Pulmonary artery endothelial cell (primary cell): ENCODE measurements around the gene KCNJ6. TPM values are rescaled to one million over a fixed set of nuclear protein-coding genes. Genes with fewer than 3 reads are reported as not detected.
"Not testable (repeated sequence)": the region's sequence is repeated elsewhere in the genome, so short reads cannot be mapped to it uniquely, and the experiment has no call there.

Experiments
- DNase-seq: peaks from one replicate; pipeline ENCODE4 v3.0.0-alpha.2; 2011; ENCODE audit warnings: low read depth, low spot score
- total RNA-seq: library from RNA; depleted of rRNA; stranded (reverse); fragments of >200 nt; gene quantifications from 2 replicates; pipeline ENCODE4 v1.2.3, GENCODE V29; 2014

Gene KCNJ6
- total RNA-seq, 1 donor from 2014 or later: under 0.01 TPM

DNA sequence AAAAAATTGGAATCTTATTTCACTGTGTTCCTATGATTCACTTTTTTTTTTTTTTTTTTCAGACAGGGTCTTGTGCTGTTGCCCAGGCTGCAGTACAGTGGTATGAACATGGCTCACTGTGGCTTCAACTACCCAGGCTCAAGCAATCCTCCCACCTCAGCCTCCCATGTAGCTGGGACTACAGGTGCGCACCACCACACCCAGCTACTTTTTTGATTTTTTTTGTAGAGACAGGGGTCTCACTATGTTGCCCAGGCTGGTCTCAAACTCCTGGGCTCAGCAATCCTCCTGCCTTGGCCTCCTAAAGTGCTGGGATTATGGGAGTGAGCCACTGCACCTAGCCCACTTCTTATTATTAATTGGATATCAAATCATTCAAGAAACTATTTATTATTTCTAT lies 339.3 kb downstream of the KCNJ6 start:
- DNase-seq: not testable (repeated sequence)

- no peak for DNase-seq
Measured at GRCh38 chr21:37575580-37575979, 340.7 kb downstream of the KCNJ6 start.

DNA sequence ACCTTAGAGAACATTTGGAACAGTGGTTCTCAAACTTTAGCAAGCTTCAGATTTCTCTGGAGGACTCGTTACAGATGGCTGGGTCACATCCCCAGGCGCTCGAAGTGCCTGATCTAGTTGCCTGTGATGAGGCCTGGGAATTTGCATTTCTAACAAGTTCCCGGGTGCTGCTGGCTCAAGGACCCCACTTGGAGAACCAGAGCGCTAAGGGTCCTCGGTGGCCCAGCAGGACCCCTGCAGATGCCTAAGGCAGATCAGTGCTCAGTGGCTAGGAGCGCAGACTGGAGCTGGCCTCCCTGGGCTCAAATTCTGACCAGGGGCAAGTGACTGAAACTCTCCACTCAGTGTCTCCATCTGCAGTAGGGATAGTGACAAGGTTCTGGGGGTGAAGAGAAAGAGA lies 341.5 kb downstream of the KCNJ6 start:
- DNase-seq: no peak

DNA sequence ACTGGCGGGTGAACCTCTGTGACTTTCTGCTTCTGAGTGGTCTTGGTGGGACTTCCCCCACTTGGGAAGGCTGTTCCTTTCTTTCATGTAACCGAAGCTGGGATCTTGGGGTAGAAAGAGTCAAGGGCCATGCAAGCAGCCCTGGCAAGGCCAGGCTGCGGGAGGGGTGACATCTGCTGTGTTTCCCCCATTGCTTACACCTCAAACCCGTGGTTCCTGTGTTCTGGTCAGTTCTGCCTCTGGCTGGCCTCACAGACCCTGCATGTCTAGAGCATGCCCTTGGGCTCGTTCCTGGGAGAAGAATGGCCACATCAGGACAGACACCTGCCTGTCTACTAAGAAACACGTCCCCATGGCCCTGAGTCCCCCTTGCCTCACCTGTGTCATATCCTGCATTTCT lies 341.9 kb downstream of the KCNJ6 start:
- DNase-seq: no peak

DNA sequence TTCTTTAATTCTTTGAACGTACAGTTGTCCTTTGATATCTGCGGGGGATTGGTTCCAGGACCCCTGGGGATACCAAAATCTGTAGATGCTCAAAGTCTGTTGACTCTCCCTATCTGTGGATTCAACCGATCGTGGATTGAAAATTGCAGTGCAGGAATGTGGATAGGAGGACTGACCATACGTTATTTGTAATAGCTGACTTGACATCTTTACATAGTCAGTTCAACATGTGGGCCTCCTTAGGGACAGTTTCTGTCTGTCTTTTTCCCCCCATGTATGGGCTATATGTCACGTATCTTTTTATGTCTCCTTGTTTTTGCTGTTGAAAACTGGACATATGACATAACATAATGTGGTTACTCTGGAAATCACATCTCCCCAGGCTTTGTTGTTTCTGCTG lies 344.8 kb downstream of the KCNJ6 start:
- no peak for DNase-seq

GRCh38 chr21:37568916-37569315 lies 347.3 kb downstream of the KCNJ6 start:
- DNase-seq: no peak

DNA sequence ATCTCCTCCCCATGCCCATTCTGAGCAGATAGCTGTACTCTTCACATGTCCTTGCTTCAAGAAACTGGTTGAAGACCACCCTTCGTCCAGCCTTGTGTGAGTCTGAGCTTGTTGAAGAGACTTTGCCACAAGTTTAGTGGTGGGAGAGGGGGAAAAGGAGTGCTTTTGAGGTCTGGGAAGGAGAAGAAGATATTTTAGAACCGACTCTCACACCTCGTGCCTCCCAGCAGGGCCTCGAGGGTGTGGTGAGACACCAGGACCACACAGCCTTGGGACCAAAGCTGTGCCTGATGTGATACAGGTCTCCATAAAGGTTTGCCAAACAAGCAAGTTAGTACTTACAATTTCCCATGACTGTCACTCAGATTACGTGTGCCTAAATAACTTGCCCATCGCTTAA lies 347.8 kb downstream of the KCNJ6 start:
- DNase-seq: no peak

DNA sequence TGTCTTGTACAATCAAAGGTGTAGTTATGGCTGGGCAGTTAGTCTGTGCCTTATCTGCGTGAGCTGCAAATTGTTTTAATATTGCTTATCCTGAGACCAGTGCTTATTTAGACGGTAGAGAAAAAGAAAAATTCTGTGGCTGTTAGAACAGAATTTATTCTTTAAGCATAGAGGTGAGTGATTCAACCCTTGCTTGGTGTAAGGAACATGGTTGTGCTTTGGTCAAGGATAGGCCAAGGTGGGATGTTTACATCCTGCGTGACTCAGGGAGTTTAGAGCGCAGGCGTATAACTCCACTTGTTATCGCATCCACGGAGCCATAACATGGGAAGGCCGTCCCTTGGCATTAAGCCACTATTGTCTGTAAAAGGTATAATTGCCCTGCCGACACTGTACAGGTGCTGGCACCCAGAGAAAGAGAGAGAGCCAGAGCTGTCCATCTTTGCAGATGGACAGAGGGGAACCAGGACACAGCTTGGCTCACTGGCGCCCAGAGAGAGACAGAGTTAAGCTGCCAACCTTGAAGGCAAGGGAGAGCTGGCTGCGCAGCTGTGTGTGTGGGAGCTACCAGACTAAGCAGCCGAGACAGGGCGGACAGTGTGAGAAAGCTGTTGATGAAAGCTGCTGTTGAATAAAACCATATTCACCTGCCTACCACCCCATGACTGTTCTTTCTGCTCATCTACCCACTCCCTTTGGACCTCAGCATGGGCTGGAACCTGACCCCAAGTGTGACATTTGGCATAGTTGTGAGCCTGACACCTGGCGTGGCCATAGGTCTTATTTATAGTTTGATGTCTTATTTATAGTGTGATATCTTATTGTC lies 349.3 kb downstream of the KCNJ6 start:
- no peak for DNase-seq

GRCh38 chr21:37565530-37566223 lies 350.6 kb downstream of the KCNJ6 start:
- DNase-seq: no peak

GRCh38 chr21:37564924-37565529 lies 351.2 kb downstream of the KCNJ6 start:
- no peak for DNase-seq

GRCh38 chr21:37564341-37564923 lies 351.8 kb downstream of the KCNJ6 start:
- DNase-seq: peak; percentile 98

DNA sequence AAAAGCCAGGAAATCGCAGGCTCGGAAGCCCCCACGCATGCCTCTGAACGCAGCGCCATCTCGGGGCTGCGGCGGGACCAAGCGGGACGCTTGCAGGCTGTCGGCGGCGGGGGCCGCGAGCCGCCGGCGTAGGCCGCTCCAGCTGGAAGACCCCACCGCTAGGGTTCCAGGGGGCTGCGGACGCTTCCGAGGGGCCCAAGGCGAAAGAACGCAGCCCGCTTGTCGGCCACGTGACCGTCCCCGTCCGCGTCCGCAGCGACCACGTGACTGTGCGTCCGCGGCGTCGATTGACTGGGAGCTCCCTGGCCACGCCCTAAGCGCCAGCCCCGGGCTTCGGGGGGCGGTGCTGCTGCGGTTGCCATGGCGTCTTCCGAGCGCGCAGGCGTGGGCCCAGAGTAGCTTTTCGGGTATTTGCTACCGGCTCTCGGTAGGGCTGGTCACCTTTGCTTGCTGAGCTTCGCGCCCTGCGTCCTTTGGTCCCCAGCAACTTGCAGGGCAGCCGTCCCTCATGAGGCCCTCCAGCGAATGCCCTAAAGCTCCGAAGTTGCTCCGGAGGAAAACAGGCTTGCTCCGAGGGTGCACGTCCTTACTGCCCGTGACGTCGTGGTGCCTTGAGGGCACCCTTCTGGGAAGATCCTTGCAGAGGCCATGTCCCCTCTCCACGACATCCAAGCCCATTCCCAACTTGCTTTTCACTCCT lies 352.5 kb downstream of the KCNJ6 start:
- peak; percentile 83 for DNase-seq

DNA sequence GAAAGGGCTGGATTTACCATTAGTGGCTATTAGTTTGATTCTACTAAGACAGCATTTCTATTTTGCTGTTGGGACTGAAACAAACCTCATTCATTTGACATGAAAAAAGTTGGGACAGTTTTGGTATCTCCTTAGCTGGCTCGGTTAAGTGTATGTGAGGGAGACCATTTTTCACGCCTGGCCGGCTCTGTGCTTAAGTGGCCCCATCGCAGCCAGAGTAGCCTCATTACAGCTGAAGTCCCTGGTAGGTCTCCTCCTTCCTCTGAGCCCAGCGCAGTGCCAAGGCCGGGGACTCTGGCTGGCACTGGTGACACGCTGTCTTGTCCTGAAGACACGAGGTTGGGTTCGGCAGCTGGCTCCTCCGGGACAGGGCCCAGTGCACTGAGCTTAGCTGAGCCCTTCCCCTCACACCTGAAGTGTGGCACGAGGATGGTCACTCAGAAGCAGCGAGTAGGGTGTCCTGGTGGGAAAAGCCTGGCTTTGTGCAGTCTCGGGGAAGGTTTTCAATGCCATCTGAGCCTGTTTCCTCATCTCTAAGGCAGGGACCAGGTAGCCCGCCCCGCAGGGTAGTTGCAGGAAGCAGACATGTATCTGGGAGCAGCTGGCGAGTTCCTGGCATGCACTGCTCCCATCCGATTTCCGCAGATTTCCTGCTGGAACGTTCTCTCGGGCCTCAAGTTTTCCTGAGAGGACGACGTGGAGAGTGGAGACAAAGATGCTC lies 353.2 kb downstream of the KCNJ6 start:
- DNase-seq: no peak

DNA sequence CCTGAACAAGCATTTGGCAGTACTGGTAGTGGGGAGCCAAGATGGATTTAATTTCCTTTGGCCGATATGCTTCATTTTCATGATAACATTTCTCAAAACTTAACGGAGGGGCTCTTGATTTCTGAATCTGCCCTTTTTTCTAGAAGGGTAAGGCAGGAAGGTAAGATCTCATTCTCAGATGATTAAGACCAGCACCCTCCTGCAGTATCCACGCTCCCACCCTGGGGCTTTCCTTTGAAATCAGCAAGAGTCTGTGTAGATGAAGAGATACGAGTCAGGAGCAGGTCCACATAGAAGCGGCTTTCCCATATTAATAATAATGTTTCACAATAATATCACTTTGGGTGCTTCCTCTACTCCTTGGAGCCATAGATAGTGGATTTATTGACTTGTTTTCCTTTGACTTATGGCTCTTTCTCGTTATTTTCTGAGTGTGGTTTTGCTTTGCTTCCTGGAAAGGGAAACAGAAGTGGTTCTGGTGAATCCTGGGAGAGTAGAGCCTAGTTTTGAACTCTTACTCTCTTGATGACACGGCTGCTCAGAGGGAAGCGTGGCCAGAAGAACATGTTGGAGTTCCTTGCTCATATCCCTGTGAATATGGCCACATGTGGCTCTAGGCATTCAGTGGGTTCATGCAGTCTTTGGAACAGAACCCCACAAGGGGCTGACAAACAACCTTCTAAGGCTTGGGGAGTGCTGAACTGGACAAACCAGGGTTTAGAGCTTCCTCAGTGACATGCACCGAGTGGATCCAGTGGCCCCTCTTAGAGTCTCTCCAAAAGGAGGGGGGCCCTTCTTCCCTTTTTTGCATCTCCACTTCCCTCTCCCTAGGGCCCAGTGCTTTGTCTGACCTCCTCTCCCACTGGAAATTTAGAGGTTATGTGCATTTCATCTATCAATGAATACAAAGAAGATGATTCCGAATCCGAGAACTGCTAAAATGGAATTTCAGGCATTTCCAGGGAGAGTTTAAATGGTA lies 354.0 kb downstream of the KCNJ6 start:
- no peak for DNase-seq

- no peak for DNase-seq
Measured at GRCh38 chr21:37561506-37561905, 354.8 kb downstream of the KCNJ6 start.

GRCh38 chr21:37560385-37560784 lies 355.9 kb downstream of the KCNJ6 start:
- DNase-seq: no peak

DNA sequence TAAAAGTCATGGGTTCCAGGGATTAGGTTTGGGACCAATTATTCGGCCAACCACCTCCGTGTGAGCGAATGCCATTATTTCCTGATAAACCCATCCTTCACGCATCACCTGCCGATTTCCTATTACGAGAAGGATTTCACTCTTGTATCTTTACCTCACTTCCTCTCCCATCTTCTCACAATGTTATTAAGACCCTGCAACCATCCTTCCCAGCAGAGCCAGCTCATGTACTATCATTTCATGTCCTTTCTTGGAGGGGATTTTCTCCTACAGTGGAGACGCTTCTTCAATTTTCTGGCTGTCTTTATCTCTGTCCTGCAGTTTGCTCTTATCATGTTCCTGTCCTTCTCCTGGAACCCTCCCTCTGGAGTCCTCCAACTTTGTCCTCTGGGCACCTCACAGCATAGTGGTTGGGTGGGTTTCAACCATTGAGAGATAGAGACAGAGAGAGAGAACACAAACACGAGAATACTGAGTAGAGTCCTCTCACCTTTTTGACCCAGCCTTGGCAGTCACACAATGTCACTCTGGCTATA lies 357.5 kb downstream of the KCNJ6 start:
- DNase-seq: no peak
